Ascending aorta (tissue), 2 donors: ENCODE results near the gene ITK. TPM values are rescaled to one million over a fixed set of nuclear protein-coding genes. Genes with fewer than 3 reads are reported as not detected.

Experiments used
- DNase-seq, 2 donors: peaks; one replicate each; pipeline ENCODE4 v3.0.0-alpha.2; 2019; ENCODE audit warnings: low spot score in 2 of 2
- H3K27ac ChIP-seq, 2 donors: fragments of 200-600 bp; sonication (generic); one replicate each; pipeline ENCODE4 v1.5.1; 2016 to 2017; ENCODE audit warnings: mild to moderate bottlenecking in 1 of 2
- H3K27me3 ChIP-seq: fragments of 200-600 bp; sonication (generic); one replicate; pipeline ENCODE4 v1.5.1; 2017
- H3K36me3 ChIP-seq, 2 donors: fragments of 200-600 bp; sonication (generic); one replicate each; pipeline ENCODE4 v1.5.1; 2016
- H3K4me1 ChIP-seq, 2 donors: fragments of 200-600 bp; sonication (generic); one replicate each; pipeline ENCODE4 v1.5.1; 2016 to 2017; ENCODE audit warnings: mild to moderate bottlenecking in 1 of 2
- H3K4me3 ChIP-seq, 2 donors: fragments of 200-600 bp; sonication (generic); one replicate each; pipeline ENCODE4 v1.5.1; 2016 to 2017; ENCODE audit warnings: mild to moderate bottlenecking in 1 of 2
- H3K9me3 ChIP-seq, 2 donors: fragments of 200-600 bp; sonication (generic); one replicate each; pipeline ENCODE4 v1.5.1; 2016
- CTCF ChIP-seq, 3 experiments: fragments of 200-600 bp in 2 of 3; fragments of 450-650 bp in 1 of 3; sonication (generic) in 2 of 3; IDR thresholded peaks; one replicate each; pipeline ENCODE4 v1.5.1; 2016 to 2019; ENCODE audit warnings: antibody characterized with exemption in 3 of 3, mild to moderate bottlenecking in 1 of 3, moderate library complexity in 1 of 3
- intact Hi-C: fragments of 100-400 bp; cut with DNase I; formaldehyde crosslinking; loops from one replicate; pipeline ENCODE4 v1.15.1; 2023
- total RNA-seq: library from RNA; depleted of rRNA; stranded (reverse); fragments of >200 nt; gene quantifications from one replicate; pipeline ENCODE4 v1.1.0, GENCODE V29; 2016

Gene ITK
- total RNA-seq, 1 donor from 2014 or later, result 0.43 TPM

GRCh38 chr5:157286761-157287211, 106.1 kb downstream of the ITK start:
- Histone ChIP-seq H3K27ac (no peak overlapping the region), H3K4me3 (no peak overlapping the region), H3K9me3 (no peaks in the 10 kb centered on the region), H3K36me3 (peaks cover 0 to 11% of the 10 kb centered on the region in 2 donors), H3K4me1 (no peaks in the 10 kb centered on the region), H3K27me3 (no peaks in the 10 kb centered on the region)
- DNase-seq, result no peak
- no peak for TF ChIP-seq CTCF (IDR thresholded peaks at IDR 0.05)
- intact Hi-C loops, result no loop called here

GRCh38 chr5:157288405-157289163, 107.9 kb downstream of the ITK start:
- no peak overlapping the region for H3K4me3 ChIP-seq
- H3K9me3 ChIP-seq, result no peaks in the 10 kb centered on the region
- intact Hi-C loops, result no loop called here
- DNase-seq, result no peak
- no peak for TF ChIP-seq CTCF (IDR thresholded peaks at IDR 0.05)
- peaks cover 0 to 11% of the 10 kb centered on the region in 2 donors for H3K36me3 ChIP-seq
- H3K27me3 ChIP-seq, result no peaks in the 10 kb centered on the region
- no peak overlapping the region for H3K27ac ChIP-seq
- H3K4me1 ChIP-seq, result no peaks in the 10 kb centered on the region

GRCh38 chr5:157289164-157289819, 108.7 kb downstream of the ITK start:
- H3K27ac ChIP-seq, result no peak overlapping the region
- H3K36me3 ChIP-seq, result peaks cover 0 to 11% of the 10 kb centered on the region in 2 donors
- no peaks in the 10 kb centered on the region for H3K27me3 ChIP-seq
- DNase-seq, result no peak
- no peaks in the 10 kb centered on the region for H3K4me1 ChIP-seq
- no peaks in the 10 kb centered on the region for H3K9me3 ChIP-seq
- no peak for TF ChIP-seq CTCF (IDR thresholded peaks at IDR 0.05)
- intact Hi-C loops, result no loop called here
- no peak overlapping the region for H3K4me3 ChIP-seq

GRCh38 chr5:157290156-157290980, 109.7 kb downstream of the ITK start:
- no peaks in the 10 kb centered on the region for H3K9me3 ChIP-seq
- H3K27ac ChIP-seq, result no peak overlapping the region
- no peaks in the 10 kb centered on the region for H3K27me3 ChIP-seq
- H3K4me1 ChIP-seq, result no peaks in the 10 kb centered on the region
- no peak for DNase-seq
- TF ChIP-seq CTCF (IDR thresholded peaks at IDR 0.05), result no peak
- H3K36me3 ChIP-seq, result peaks cover 0 to 11% of the 10 kb centered on the region in 2 donors
- no peak overlapping the region for H3K4me3 ChIP-seq
- intact Hi-C loops, result no loop called here

GRCh38 chr5:157290981-157291711, 110.5 kb downstream of the ITK start:
- no peak for DNase-seq
- intact Hi-C loops, result no loop called here
- no peak for TF ChIP-seq CTCF (IDR thresholded peaks at IDR 0.05)
- Histone ChIP-seq H3K4me1 (no peaks in the 10 kb centered on the region), H3K4me3 (no peak overlapping the region), H3K36me3 (peaks cover 0 to 11% of the 10 kb centered on the region in 2 donors), H3K27ac (no peak overlapping the region), H3K27me3 (no peaks in the 10 kb centered on the region), H3K9me3 (no peaks in the 10 kb centered on the region)
